Measurements from ENCODE around the gene ID4. TPM values are rescaled to one million over a fixed set of nuclear protein-coding genes. Genes with fewer than 3 reads are reported as not detected.

Gene ID4
- total RNA-seq, result not detected in 2 replicates
- not detected in 2 replicates for polyA plus RNA-seq
- polyA plus RNA-seq (2011; cell fraction: cytosol; rRNA removed), result not detected in 2 replicates
- polyA plus RNA-seq (2011; cell fraction: nucleus; rRNA removed), result not detected in 2 replicates
- polyA plus RNA-seq (2012), result not detected in 2 replicates
- not detected in 2 replicates for polyA minus RNA-seq
- polyA minus RNA-seq (2011; cell fraction: cytosol; rRNA and poly(A)+ RNA removed), result not detected
- not detected in 2 replicates for polyA minus RNA-seq (2011; cell fraction: nucleus; rRNA and poly(A)+ RNA removed)
- not detected for Bru-seq, nascent RNA
- BruChase-seq, experiment 1, labeled RNA remaining after a 6-hour chase, result not detected
- BruChase-seq, experiment 2, labeled RNA remaining after a 2-hour chase, result not detected
- long read RNA-seq, result 0 reads

DNA sequence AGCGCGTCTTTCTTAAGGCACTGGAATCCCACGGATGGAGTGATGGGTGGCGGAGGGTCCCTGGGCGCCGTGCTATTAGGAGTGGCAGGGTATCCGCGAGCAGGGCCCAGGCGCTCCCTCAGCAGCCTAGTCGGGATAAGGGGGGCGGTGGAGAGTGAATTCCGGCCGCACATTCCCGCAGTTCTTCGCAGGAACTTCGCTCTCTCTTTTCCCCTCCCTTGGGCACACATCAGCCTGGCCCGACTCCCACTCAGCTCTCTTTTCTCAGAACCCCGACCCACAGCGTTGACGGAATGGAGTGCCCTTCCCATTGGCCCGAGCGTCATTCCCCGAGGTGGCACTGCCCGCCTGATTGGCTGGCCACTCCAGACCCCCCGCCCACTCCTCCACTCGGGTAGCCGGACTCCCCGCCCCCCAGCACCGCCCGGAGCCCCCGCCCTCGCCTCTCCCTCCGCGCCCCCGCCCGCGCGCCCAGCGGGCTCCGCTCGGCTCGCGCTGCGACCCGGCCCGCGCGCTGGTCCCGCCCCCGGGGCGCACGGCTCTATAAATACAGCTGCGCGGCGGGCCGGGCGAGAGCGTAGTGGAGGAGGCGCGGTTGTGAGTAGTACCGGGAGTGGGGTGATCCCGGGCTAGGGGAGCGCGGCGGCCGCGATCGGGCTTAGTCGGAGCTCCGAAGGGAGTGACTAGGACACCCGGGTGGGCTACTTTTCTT is at the start of gene ID4:
ID4 (plus strand) TSS at position 572 of the 712 bp plus-strand sequence. CDS start 385 bp downstream, outside the sequence.
- Histone ChIP-seq H3K27me3 (ENCODE audit: control insufficient read depth in 2 of 2, insufficient read depth in 2 of 2, low read length in 2 of 2) (peaks cover 20 to 58% of the 10 kb centered on the region in 2 experiments), H3K4me3 (replicated peaks in 1 of 3; ENCODE audit: insufficient read depth in 1 of 3, low read depth in 1 of 3, low read length in 3 of 3) (peak within 1 kb of the TSS in 1 of 3 experiments; percentile 14), H3K9me1 (replicated peaks; ENCODE audit: control insufficient read depth, extremely low read depth, insufficient read depth, low read length) (no peaks in the 10 kb centered on the region), H3K27ac (ENCODE audit: insufficient read depth, low read depth, low read length) (no peak within 1 kb of the TSS), H3K4me1 (ENCODE audit: control insufficient read depth, extremely low read depth, insufficient read depth, low read length) (no peaks in the 10 kb centered on the region), H2AFZ (ENCODE audit: low read depth, low read length) (no peak within 1 kb of the TSS), H3K4me2 (ENCODE audit: insufficient read depth, low read length) (peak within 1 kb of the TSS; percentile 12), H3K9me3 (replicated peaks; ENCODE audit: control insufficient read depth, insufficient read depth, low read length) (no peaks in the 10 kb centered on the region), H4K20me1 (replicated peaks; ENCODE audit: control insufficient read depth, extremely low read depth, insufficient read depth, low read length) (no peaks in the 10 kb centered on the region), H3K36me3 (ENCODE audit: control insufficient read depth in 2 of 2, extremely low read depth in 1 of 2, insufficient read depth in 2 of 2, low read length in 2 of 2) (no peaks in the 10 kb centered on the region), H3K79me2 (ENCODE audit: control insufficient read depth, insufficient read depth, low read length) (no peaks in the 10 kb centered on the region), H3K9ac (replicated peaks; ENCODE audit: extremely low read depth, insufficient read depth, low read length) (no peak within 1 kb of the TSS)
- ChIA-PET POLR2A (no interaction called here), CTCF (no interaction called here)
- TF ChIP-seq EZH2 (IDR thresholded peaks at IDR 0.05; ENCODE audit: borderline replicate concordance, low read depth, low read length, severe bottlenecking) (peak; percentile 17), CTCF (IDR thresholded peaks at IDR 0.05; ENCODE audit: extremely low read depth in 1 of 2, insufficient read depth in 1 of 2, low read depth in 1 of 2, low read length in 2 of 2) (no peak), GATA2 (IDR thresholded peaks at IDR 0.05; ENCODE audit: insufficient read depth, insufficient read length, low read depth, low read length) (no peak), POLR2AphosphoS5 (IDR thresholded peaks at IDR 0.05; ENCODE audit: insufficient read depth, low read depth, low read length) (no peak)
- intact Hi-C loops (cut with micrococcal nuclease) (loop anchor here (2.0 kb wide), 1 partner anchor 32 kb away; no protein-coding TSS in a partner anchor), dilution Hi-C loops (cut with MboI; ENCODE audit: extremely low pct_ligation_motif_present, low sequenced_read_pairs) (no loop called here)
- DNase-seq (ENCODE audit: low read depth, low spot score) (peak; percentile 18), FAIRE-seq (no peak)
- BruUV-seq (replicated peaks), result no TSS peak

Data from endothelial cell of umbilical vein (primary cell).